IPS-NIHi7 (cell line): ENCODE data around the gene IFNLR1.

Experiments
- DNase-seq: peaks from one replicate; pipeline ENCODE4 v3.0.0; 2012; ENCODE audit warnings: mixed read lengths; ENCODE audit errors: extremely low spot score

IFNLR1 gene

GRCh38 chr1:24206083-24206464 is 19.0 kb upstream of the IFNLR1 start:
- DNase-seq = no peak

DNA sequence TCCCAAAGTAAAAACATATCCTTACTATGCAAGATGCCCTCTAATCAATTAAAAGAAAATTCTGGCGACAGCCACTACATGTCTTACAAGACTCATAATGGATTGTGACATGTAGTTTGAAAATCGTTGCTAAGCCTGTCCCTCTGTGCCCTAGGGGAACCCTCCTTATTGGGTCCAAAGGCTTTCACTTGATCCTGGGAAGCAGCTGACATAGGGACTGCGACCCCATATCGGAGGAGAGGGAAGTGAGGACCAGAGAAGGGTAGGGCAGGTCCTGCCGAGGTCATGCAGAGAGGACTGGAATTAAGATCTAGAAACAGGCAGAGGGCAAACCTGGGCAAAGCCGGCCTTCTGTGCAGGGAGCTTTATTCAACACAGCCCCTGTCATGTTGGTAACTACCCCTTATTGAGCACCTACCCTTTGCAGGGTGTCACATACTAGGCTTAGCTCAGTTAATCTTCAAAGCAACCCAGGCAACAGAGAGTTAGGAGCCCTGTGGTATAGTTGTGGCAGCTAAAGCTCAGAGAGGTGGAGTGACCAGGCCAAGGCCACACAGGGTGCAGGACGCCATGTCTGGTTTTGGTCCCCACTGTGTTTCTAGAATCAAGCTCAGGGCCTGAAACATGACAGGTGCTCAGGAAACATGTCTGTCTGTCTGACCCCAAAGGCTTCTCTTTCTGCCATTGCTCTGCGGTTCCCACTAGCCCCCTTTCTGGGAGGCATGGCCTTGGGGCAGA is 18.4 kb upstream of the IFNLR1 start:
- no peak for DNase-seq

DNA sequence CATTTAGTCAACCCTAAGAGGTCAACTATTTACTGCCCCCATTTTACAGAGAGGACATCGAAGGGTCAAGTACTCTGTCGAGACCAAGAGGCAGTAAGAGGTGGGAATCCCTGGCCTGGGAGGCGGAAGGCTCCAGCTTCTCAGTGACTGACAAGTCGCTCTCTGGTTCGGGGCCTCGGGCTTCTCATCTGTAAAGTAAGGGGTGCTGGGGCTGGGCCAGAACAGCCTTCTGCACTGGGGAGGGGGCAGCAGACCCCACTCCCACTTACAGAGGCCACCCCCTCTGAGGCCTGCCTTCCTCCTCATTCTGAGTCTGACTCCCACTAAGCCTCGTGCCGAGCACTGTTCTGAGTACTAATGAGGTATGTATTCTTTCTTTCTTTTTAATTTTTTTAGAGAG is 17.0 kb upstream of the IFNLR1 start:
- DNase-seq = no peak

DNA sequence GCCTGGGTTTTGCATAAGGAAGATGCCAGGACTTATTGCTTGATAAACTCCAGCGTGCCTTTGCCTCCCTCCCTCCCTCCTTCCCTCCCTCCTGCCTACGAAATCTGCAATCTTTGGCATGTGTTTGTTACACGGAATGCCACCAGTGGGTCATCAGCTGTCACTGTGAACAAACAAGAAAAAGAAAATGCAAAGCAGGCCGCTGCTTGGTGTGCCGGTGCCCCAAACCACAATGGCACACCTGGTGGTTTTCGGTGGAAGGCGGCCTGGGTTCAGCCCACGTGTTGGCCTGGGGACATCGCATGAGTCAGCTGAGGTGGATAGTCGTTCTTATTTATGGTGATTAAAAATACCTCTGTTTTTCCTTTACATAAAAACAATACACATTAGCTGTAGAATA is 16.3 kb upstream of the IFNLR1 start:
- no peak for DNase-seq

DNA sequence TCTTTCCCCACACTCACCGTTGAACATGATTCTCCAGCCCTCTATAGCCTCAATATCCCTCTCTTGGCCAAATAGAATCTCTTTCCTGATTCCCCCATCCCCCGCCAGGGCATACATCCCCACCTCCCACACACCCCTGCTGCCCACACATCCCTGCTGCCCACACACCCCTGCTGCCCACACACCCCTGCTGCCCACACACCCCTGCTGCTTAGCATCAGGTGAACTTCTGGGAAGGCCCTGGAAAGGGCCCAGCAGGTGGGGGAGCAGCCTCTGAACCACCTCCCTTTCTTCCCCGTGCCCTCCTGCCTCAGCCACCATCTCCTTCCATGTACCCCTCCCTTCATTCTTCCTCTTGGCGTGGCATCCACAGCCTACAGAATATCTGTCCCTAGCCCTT is 15.9 kb upstream of the IFNLR1 start:
- DNase-seq = no peak

GRCh38 chr1:24202556-24202955 is 15.5 kb upstream of the IFNLR1 start:
- DNase-seq = no peak

- peak; percentile 78 for DNase-seq
Measured at GRCh38 chr1:24201941-24202440, 14.9 kb upstream of the IFNLR1 start.

- DNase-seq = peak; percentile 80
Measured at GRCh38 chr1:24199291-24199900, 12.3 kb upstream of the IFNLR1 start.

DNA sequence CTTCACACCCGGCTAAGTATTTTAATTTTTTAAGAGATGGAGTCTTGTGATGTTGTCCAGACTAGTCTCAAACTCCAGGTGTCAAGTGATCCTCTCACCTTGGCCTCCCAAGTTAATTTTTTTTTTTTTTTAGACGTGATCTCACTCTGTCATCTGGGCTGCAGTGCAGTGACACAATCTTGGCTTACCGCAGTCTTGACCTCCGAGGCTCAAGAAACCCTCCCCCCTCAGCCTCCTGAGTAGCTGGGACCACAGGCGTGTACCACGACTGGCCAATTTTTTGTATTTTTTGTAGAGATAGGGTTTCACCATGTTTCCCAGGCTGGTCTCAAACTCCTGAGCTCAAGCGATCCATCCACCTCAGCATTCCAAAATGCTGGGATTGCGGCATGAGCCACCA is 11.7 kb upstream of the IFNLR1 start:
- DNase-seq = no peak

DNA sequence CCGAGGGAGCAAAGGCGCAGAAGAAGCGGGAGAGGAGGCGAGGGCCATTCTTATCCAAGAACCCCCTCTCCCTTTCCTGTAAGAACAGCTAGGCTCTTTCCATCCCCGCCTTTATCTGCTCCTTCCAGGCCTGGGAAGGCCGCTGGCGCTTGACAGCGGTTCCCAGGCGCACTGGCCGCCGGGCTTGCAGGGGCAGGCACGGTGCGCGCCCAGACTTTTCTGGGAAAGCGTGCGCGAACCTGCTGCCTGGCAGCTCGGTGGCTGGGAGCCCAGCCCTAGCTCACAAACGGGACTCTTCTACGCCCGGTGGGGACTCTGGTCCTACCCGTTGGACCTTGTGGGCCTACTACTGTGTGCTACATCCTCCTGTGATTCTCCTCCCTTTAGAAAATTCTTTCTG is 8.8 kb upstream of the IFNLR1 start:
- DNase-seq = no peak

DNA sequence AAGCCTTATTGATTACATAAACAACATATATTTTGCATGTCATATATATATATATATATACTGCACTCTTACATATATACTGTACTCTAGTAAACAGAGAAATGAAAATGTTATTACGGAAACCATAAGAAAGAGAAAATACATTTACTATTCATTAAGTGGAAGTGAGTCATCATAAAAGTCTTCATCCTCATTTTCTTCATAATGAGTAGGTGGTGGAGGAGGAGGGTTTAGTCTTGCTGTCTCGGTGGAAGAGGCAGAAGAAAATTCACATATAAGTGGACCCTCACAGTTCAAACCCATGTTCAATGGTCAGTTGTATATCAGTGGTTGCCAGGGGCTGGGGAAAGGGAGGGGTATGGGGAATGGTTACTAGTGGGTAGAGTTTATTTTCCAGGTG is 8.0 kb upstream of the IFNLR1 start:
- no peak for DNase-seq

GRCh38 chr1:24193046-24193445 is 6.0 kb upstream of the IFNLR1 start:
- peak; percentile 52 for DNase-seq

- DNase-seq = no peak
Measured at GRCh38 chr1:24191860-24192259, 4.8 kb upstream of the IFNLR1 start.

- no peak for DNase-seq
Measured at GRCh38 chr1:24190983-24191461, 3.9 kb upstream of the IFNLR1 start.

GRCh38 chr1:24189528-24189927 is 2.4 kb upstream of the IFNLR1 start:
- no peak for DNase-seq

- DNase-seq = no peak
Measured at GRCh38 chr1:24186711-24186992, 437 bp downstream of the IFNLR1 start.

- DNase-seq = no peak
Measured at GRCh38 chr1:24186031-24186710, 918 bp downstream of the IFNLR1 start.

- no peak for DNase-seq
Measured at GRCh38 chr1:24185076-24185475, 2.0 kb downstream of the IFNLR1 start.

DNA sequence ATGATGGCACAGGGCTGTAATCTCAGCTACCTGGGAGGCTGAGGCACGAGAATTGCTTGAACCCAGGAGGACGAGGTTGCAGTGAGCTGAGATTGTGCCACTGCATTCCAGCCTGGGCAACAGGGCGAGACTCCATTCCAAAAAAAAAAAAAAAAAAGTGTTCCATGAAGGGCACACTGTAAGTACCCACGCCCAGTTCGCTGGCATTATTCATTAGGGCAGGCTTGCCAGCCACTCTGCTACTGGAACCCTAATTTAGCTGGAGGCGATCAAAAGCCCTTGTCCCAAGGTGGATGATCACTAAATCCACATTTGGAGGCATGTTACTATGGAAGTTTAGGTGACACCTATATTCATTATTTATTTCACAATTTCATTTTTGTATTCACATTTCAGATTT is 5.0 kb downstream of the IFNLR1 start:
- no peak for DNase-seq

DNA sequence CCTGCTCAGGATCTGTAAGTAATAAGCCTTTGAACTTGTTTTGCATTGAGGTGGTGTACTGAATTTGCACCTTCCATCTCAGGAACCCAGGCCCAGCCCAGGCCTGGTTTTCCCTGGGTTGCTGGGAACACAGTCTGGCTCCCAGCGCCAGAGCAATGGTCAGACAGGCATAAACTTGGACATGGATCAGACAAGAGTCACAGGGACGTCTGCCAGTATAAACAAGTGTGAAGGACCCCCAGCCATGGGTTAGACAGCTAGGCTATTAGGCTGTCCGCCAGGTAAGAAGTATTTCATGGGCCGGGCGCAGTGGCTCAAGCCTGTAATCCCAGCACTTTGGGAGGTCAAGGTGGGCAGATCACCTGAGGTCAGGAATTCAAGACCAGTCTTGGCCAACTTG is 5.5 kb downstream of the IFNLR1 start:
- no peak for DNase-seq

DNA sequence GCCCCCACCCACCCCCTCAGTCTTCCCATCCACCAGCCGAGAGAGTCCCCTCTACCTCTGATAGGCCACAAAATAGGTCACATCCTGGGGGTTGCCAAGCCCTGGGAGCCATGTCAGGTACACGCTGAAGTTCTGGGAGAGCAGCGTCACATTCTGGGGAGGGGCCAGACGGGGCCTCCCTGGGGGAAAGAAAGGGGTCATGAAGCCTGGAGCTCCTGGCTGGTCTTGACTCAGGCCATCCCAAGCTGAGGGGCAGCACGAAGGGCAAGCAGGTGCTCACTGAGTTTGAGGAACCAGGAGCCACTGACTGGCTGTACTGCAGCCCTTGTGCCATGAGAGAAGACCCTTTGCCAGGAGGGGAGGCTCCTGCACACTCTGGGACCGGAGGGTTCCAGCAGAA is 6.4 kb downstream of the IFNLR1 start:
- DNase-seq = no peak

DNA sequence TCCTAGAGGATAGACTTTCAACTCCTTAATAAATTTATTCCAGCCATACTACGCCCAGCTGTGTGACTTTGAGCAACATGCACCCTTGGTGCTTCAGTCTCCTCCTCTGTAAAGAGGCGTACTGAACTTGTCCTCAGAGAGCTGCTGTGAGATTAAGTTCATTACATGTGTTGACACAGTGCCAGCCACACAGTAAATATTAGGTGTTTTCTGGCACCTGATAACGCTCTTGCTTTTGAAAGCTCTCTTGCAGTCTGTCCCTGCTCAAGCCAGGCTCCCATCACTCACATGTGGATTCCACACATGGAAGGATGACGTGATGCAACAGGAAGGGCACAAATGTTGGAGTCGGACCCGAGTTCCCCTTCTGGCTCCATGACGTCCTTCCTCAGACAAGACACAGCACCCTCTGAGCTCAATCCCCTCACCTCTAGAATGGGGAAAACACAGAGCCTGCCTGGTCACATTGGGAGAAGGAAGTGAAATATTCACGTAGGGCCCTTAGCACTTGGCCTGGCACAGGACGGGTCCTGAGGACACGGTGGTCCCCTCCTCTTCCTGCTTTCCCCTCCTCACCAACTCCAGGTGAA is 7.7 kb downstream of the IFNLR1 start:
- no peak for DNase-seq

GRCh38 chr1:24178407-24178806 is 8.7 kb downstream of the IFNLR1 start:
- DNase-seq = no peak
